ENCODE data around the gene NPEPL1.

Gene NPEPL1

GRCh38 chr20:58673119-58673518, 19.5 kb upstream of the NPEPL1 start:
- H3K27me3 ChIP-seq (ENCODE audit: control insufficient read depth, insufficient read depth, low read length), result no peaks in the 10 kb centered on the region
- no peak overlapping the region for H3K27ac ChIP-seq (ENCODE audit: low read length)
- no peak overlapping the region for H3K9ac ChIP-seq (ENCODE audit: low read length)
- no peak overlapping the region for H3K4me3 ChIP-seq (ENCODE audit: low read length)
- no peaks in the 10 kb centered on the region for H3K9me3 ChIP-seq (ENCODE audit: control insufficient read depth, low read depth, low read length)
- H3K36me3 ChIP-seq (ENCODE audit: control insufficient read depth, low read depth, low read length), result peaks cover 45% of the 10 kb centered on the region
- peaks cover 39% of the 10 kb centered on the region for H3K4me1 ChIP-seq (ENCODE audit: control insufficient read depth, low read depth, low read length)

GRCh38 chr20:58675146-58675584, 17.4 kb upstream of the NPEPL1 start:
- Histone ChIP-seq H3K27me3 (ENCODE audit: control insufficient read depth, insufficient read depth, low read length) (no peaks in the 10 kb centered on the region), H3K4me1 (ENCODE audit: control insufficient read depth, low read depth, low read length) (peaks cover 25% of the 10 kb centered on the region), H3K27ac (ENCODE audit: low read length) (no peak overlapping the region), H3K9ac (ENCODE audit: low read length) (no peak overlapping the region), H3K4me3 (ENCODE audit: low read length) (no peak overlapping the region), H3K36me3 (ENCODE audit: control insufficient read depth, low read depth, low read length) (peaks cover 49% of the 10 kb centered on the region), H3K9me3 (ENCODE audit: control insufficient read depth, low read depth, low read length) (no peaks in the 10 kb centered on the region)

DNA sequence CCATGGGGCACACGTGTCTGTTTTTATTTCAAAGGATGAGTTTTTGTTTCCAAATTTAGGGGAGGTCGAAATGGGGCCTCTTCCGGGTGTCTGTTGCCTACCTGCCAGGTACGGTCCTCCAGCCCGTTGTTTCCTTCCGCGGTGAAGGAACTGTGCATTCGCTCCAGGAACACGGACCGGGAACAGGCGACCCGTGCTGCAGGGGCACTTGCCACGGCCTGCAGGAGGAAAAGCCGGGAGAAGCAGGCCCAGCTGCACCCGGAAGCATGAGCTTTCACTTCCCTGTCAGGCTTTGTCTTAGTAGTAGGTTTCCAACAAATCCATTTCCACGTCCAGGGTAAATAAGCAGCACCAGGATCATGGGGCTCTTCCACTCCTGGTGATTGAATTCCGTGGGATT, 17.0 kb upstream of the NPEPL1 start:
- Histone ChIP-seq H3K4me3 (ENCODE audit: low read length) (no peak overlapping the region), H3K9ac (ENCODE audit: low read length) (no peak overlapping the region), H3K4me1 (ENCODE audit: control insufficient read depth, low read depth, low read length) (peaks cover 20% of the 10 kb centered on the region), H3K9me3 (ENCODE audit: control insufficient read depth, low read depth, low read length) (no peaks in the 10 kb centered on the region), H3K36me3 (ENCODE audit: control insufficient read depth, low read depth, low read length) (peaks cover 54% of the 10 kb centered on the region), H3K27ac (ENCODE audit: low read length) (no peak overlapping the region), H3K27me3 (ENCODE audit: control insufficient read depth, insufficient read depth, low read length) (no peaks in the 10 kb centered on the region)

DNA sequence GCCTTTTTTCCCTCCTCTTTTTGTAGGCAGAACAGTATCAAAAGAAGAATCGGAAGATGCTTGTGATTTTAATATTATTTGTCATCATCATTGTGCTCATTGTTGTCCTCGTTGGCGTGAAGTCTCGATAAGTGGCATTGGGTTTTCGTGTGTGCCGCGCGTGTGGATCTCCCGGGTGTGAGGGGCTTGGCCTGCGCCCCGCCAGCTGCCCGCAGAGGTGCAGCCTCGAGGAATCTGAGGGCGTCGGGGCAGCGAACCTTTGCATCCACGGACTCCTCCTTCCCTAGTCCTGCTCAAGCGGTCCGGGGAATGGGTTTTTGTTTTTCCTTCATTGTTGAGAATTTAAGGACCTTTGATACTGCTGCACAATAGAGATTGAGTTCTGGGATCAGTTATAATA, 16.4 kb upstream of the NPEPL1 start:
- Histone ChIP-seq H3K4me1 (ENCODE audit: control insufficient read depth, low read depth, low read length) (peaks cover 15% of the 10 kb centered on the region), H3K27ac (ENCODE audit: low read length) (no peak overlapping the region), H3K4me3 (ENCODE audit: low read length) (no peak overlapping the region), H3K27me3 (ENCODE audit: control insufficient read depth, insufficient read depth, low read length) (no peaks in the 10 kb centered on the region), H3K9me3 (ENCODE audit: control insufficient read depth, low read depth, low read length) (no peaks in the 10 kb centered on the region), H3K9ac (ENCODE audit: low read length) (no peak overlapping the region), H3K36me3 (ENCODE audit: control insufficient read depth, low read depth, low read length) (peaks cover 57% of the 10 kb centered on the region)

- Histone ChIP-seq H3K27ac (ENCODE audit: low read length) (no peak overlapping the region), H3K4me1 (ENCODE audit: control insufficient read depth, low read depth, low read length) (peaks cover 12% of the 10 kb centered on the region), H3K9me3 (ENCODE audit: control insufficient read depth, low read depth, low read length) (no peaks in the 10 kb centered on the region), H3K9ac (ENCODE audit: low read length) (no peak overlapping the region), H3K27me3 (ENCODE audit: control insufficient read depth, insufficient read depth, low read length) (no peaks in the 10 kb centered on the region), H3K36me3 (ENCODE audit: control insufficient read depth, low read depth, low read length) (peaks cover 53% of the 10 kb centered on the region), H3K4me3 (ENCODE audit: low read length) (no peak overlapping the region)
These were observed 15.5 kb upstream of the NPEPL1 start for GRCh38 chr20:58677079-58677604.

GRCh38 chr20:58677808-58678207, 14.8 kb upstream of the NPEPL1 start:
- no peaks in the 10 kb centered on the region for H3K9me3 ChIP-seq (ENCODE audit: control insufficient read depth, low read depth, low read length)
- peaks cover 50% of the 10 kb centered on the region for H3K36me3 ChIP-seq (ENCODE audit: control insufficient read depth, low read depth, low read length)
- H3K4me1 ChIP-seq (ENCODE audit: control insufficient read depth, low read depth, low read length), result peaks cover 12% of the 10 kb centered on the region

DNA sequence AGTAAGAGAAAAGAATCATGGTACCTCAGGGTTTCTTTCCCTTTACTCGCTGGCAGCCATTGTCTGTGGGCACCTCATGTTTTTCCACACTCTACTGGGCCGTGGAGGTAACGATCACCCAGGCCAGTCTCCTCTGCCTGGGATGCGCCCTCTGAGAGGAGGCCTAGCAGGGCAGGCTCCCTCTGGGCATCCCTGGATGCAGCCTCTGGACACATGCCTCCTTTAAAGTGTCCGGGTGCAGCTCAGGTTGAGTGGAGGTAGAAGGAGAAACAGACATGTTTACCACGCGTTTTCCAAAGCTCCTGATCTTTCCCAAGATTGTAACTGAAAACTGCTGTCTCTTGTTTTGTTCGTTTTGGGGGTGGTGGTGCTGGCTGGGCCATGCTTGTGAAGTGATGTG, 13.8 kb upstream of the NPEPL1 start:
- Histone ChIP-seq H3K4me3 (ENCODE audit: low read length) (no peak overlapping the region), H3K9ac (ENCODE audit: low read length) (no peak overlapping the region), H3K27ac (ENCODE audit: low read length) (no peak overlapping the region), H3K4me1 (ENCODE audit: control insufficient read depth, low read depth, low read length) (peaks cover 12% of the 10 kb centered on the region), H3K27me3 (ENCODE audit: control insufficient read depth, insufficient read depth, low read length) (no peaks in the 10 kb centered on the region), H3K36me3 (ENCODE audit: control insufficient read depth, low read depth, low read length) (peaks cover 40% of the 10 kb centered on the region), H3K9me3 (ENCODE audit: control insufficient read depth, low read depth, low read length) (no peaks in the 10 kb centered on the region)

More at GRCh38 chr20:58677808-58678207, 14.8 kb upstream of the NPEPL1 start:
- Histone ChIP-seq H3K27ac (ENCODE audit: low read length) (no peak overlapping the region), H3K27me3 (ENCODE audit: control insufficient read depth, insufficient read depth, low read length) (no peaks in the 10 kb centered on the region), H3K4me3 (ENCODE audit: low read length) (no peak overlapping the region), H3K9ac (ENCODE audit: low read length) (no peak overlapping the region)

DNA sequence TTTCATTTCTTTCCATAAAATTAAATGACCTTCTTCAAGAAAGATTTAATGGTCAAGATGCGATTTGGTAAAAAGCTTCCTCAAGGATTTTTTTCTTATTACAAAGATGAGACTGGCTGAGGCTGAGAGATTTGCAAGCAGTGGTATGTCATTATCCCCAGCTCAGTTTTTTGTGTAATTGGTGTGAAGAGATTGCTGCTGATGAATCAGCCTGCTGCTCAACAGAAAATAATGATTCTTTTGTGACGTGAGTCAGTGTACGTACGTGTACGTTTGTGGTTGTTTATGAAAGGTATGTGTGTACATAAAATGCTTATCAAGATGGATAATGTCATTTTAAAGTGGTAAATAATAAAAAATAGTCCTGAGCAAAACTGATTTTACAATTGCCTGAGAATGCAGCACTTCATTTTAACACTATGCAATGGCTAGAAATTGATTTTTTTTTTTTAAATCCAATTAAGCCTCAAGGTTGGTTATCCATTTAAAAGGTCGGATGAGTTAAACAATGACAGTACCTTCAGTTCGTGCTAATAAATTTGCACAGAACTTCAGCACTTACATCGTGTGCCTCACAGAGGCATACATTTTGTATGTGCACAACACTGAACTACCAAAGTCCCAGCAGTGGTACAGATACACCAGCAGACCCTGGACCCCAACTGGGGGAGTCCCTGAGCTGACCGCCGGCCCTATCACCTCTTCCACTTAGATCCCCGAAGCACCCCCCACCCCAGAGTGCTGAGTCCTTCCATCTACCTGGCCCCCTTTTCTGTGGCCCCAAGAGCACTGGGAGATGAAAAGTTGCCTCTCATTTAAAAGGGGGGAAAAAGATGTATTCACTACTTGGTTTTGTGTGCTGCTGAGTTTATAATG, 9.7 kb upstream of the NPEPL1 start:
- H3K9ac ChIP-seq (ENCODE audit: low read length), result no peak overlapping the region
- H3K27ac ChIP-seq (ENCODE audit: low read length), result no peak overlapping the region
- H3K27me3 ChIP-seq (ENCODE audit: control insufficient read depth, insufficient read depth, low read length), result no peaks in the 10 kb centered on the region
- H3K9me3 ChIP-seq (ENCODE audit: control insufficient read depth, low read depth, low read length), result no peaks in the 10 kb centered on the region
- H3K36me3 ChIP-seq (ENCODE audit: control insufficient read depth, low read depth, low read length), result peaks cover 12% of the 10 kb centered on the region
- H3K4me1 ChIP-seq (ENCODE audit: control insufficient read depth, low read depth, low read length), result peaks cover 2% of the 10 kb centered on the region
- no peak overlapping the region for H3K4me3 ChIP-seq (ENCODE audit: low read length)

DNA sequence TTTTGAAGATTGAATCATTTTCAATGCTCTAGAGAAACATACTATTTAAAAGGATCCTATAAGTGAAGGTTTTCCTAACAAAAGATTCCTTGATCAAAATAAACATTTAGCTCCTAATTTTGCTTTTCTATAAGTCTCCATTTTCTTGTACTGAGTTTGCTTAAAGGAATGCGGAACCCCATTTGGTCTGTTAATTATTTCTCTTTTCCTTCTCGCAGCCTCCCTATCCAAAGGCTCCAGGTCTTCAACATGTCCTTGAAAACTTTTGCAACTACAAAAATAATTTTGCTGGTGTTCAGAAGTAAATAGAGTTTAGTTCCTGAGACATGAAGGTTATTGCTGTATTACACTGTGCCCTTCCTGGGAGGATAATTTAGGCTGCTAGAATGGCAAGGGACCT, 8.3 kb upstream of the NPEPL1 start:
- Histone ChIP-seq H3K9me3 (ENCODE audit: control insufficient read depth, low read depth, low read length) (no peaks in the 10 kb centered on the region), H3K27me3 (ENCODE audit: control insufficient read depth, insufficient read depth, low read length) (no peaks in the 10 kb centered on the region), H3K27ac (ENCODE audit: low read length) (no peak overlapping the region), H3K4me1 (ENCODE audit: control insufficient read depth, low read depth, low read length) (peaks cover 4% of the 10 kb centered on the region), H3K9ac (ENCODE audit: low read length) (no peak overlapping the region), H3K4me3 (ENCODE audit: low read length) (no peak overlapping the region), H3K36me3 (ENCODE audit: control insufficient read depth, low read depth, low read length) (peaks cover 12% of the 10 kb centered on the region)

DNA sequence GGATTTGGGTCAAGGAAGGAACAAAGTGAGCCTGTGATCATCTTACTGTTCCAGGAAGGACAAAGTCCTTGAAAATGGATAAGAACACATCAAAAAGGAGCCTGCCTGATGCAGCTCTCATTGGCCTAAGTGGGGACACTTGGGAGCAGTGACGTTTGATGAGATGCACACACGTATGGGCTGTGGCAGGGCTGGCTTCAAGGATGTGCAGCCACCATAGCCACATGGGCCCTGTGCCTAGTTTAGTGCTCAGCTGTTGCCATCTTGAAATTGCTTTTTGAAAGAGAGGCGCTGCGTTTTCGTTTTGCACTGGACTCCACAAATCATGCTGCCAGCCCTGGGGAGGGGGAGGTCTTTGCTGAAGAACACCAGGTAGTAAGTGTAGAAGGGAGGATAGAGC, 6.6 kb upstream of the NPEPL1 start:
- Histone ChIP-seq H3K4me3 (ENCODE audit: low read length) (no peak overlapping the region), H3K9me3 (ENCODE audit: control insufficient read depth, low read depth, low read length) (no peaks in the 10 kb centered on the region), H3K27me3 (ENCODE audit: control insufficient read depth, insufficient read depth, low read length) (no peaks in the 10 kb centered on the region), H3K9ac (ENCODE audit: low read length) (no peak overlapping the region), H3K27ac (ENCODE audit: low read length) (no peak overlapping the region), H3K4me1 (ENCODE audit: control insufficient read depth, low read depth, low read length) (peaks cover 7% of the 10 kb centered on the region), H3K36me3 (ENCODE audit: control insufficient read depth, low read depth, low read length) (no peaks in the 10 kb centered on the region)

GRCh38 chr20:58688414-58688813, 4.2 kb upstream of the NPEPL1 start:
- no peak overlapping the region for H3K4me3 ChIP-seq (ENCODE audit: low read length)
- no peaks in the 10 kb centered on the region for H3K36me3 ChIP-seq (ENCODE audit: control insufficient read depth, low read depth, low read length)
- no peaks in the 10 kb centered on the region for H3K9me3 ChIP-seq (ENCODE audit: control insufficient read depth, low read depth, low read length)
- no peaks in the 10 kb centered on the region for H3K27me3 ChIP-seq (ENCODE audit: control insufficient read depth, insufficient read depth, low read length)
- no peak overlapping the region for H3K9ac ChIP-seq (ENCODE audit: low read length)
- H3K4me1 ChIP-seq (ENCODE audit: control insufficient read depth, low read depth, low read length), result peaks cover 14% of the 10 kb centered on the region
- no peak overlapping the region for H3K27ac ChIP-seq (ENCODE audit: low read length)

DNA sequence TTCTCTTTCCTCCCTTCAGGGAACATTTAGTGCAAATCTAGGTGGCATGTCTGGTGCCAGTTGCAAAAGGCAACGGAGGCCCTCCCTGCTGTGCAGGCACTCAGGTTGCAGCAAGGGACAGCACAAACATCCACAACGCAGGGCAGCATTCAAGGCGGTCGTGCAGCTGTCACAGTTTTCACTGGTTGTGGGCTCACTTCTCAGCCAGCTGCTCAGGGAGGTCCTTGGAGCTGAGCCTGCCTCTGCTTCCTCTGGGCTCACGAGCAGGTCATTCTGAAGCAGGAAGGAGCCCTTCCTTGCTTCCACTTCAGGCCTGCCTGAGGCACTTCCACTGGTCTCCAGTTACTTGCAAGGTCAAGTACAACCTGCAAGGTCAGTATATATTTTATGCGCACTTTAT, 3.8 kb upstream of the NPEPL1 start:
- Histone ChIP-seq H3K4me3 (ENCODE audit: low read length) (no peak overlapping the region), H3K4me1 (ENCODE audit: control insufficient read depth, low read depth, low read length) (peaks cover 14% of the 10 kb centered on the region), H3K27ac (ENCODE audit: low read length) (no peak overlapping the region), H3K9ac (ENCODE audit: low read length) (no peak overlapping the region), H3K27me3 (ENCODE audit: control insufficient read depth, insufficient read depth, low read length) (no peaks in the 10 kb centered on the region), H3K9me3 (ENCODE audit: control insufficient read depth, low read depth, low read length) (no peaks in the 10 kb centered on the region), H3K36me3 (ENCODE audit: control insufficient read depth, low read depth, low read length) (no peaks in the 10 kb centered on the region)

Measured in iPS-18a (cell line).